ENCODE results near the gene TOP1.

TOP1 gene

DNA sequence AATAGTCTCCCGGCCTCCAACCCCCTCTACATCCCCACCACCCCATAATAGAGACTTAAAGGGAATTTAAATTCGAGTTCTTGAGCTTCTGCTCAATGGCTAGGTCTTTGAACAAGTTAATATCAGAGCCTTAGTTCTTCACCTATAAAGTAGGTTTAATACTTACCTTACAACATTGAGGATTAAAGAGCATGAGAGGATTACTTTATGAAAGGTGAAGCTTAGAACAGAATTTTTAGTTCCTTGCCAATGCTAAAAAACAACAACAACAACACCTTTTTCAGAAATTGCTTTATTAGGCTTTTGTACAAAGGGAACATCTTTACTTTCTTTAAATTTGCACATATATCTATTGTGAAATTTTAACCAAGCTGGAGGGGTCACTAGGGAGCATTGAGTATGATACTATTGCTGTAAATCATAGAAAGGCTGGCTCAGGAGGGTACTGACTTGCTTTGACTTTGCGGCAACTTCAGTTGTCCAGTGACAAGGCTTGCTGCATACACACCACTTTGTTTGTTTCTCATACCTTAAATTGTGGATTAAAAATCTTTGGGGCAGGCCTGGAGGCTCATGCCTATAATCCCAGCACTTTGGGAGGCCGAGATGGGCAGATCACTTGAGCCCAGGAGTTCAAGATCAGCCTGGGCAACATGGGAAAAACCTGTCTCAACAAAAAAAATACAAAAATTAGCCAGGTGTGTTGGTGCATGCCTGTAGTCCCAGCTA, 9.7 kb downstream of the TOP1 start:
- DNase-seq = no peak

DNA sequence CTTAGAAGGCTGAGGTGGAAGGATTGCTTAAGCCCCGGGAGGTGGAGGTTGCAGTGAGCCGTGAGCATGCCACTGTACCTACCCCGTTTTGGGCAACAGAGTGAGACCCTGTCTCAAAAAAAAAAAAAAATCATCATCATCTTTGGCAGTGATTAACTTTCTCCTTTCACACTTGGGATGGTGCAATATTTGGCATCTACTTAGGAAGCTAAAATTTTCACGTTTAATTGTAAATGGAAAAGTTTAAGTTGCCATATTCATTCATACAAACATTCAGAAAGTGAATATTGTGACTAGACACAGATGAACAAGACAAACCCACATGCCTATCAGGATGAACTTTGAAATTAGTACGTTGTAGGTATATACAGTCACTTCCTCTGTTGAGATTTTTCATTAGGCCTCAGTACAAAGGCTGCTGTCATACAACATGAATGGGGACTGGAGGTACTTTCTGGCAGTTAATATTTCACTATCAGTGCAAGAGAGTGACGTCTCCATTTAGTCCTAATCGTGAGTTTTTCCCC, 10.3 kb downstream of the TOP1 start:
- DNase-seq = no peak

DNA sequence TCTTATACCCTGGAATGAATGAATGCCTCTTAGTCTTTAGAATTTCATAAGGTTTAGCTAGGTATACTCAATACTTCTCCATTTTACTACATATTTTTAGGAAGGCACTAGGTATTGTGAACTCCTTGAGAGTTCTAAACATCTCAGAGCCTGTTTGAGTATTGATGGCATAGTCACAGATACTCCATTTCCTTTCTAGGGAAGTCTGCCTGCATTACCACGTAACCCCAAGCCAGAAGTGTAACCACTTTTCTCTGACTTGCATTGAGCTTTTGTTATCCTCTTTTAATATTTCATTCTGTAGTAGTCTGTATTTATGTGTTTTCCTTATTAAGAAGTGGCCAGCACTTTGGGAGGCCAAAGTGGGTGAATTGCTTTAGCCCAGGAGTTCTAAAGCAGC, 12.2 kb downstream of the TOP1 start:
- DNase-seq = no peak

GRCh38 chr20:41041693-41042092, 13.1 kb downstream of the TOP1 start:
- no peak for DNase-seq

DNA sequence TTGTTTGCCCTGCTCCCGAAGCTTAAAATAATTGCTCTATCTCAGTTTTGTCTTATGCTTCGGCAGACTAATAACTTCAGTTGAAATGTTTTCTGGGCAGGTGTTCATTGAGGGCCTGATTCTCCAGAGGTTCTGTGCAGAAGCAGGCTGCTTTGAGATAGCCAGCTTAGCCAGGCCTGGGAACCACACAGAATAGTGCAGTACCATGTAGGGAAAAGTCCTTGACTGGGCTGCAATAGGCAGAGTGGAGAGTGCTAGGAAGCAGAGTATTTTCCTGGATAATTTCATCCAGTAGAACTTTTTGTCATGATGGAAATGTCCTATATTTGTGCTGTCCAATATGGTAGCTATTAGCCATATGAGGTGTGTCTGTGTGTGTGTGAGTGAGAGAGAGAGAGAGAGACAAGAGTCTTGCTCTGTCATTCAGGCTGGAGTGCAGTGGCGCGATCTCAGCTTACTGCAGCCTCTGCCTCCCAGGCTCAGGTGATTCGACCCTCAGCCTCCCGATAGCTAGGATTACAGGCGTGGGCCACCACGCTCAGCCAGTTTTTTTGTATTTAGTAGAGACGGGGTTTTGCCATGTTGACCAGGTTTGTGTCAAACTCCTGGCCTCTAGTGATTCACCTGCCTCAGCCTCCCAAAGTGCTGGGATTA, 15.9 kb downstream of the TOP1 start:
- no peak for DNase-seq

DNA sequence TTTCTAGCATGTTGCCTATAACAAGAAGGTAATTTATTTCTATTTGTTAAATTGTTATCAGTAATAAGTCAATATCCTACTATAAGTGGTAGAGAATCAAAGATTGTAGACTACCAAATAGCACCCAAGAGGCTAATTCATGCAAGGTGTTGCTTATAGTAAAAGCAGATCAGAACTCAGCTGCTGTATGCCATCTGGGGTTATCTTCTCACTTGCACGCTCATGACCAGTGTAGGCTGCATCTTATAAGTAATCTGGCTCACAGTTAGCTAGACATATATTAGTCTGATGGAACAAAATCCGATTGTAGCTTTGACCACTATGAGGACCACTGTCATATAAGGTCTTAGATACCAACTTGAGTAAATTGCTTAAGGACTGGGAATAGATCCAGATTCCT, 17.0 kb downstream of the TOP1 start:
- no peak for DNase-seq

- no peak for DNase-seq
Measured at GRCh38 chr20:41046716-41047115, 18.1 kb downstream of the TOP1 start.

DNA sequence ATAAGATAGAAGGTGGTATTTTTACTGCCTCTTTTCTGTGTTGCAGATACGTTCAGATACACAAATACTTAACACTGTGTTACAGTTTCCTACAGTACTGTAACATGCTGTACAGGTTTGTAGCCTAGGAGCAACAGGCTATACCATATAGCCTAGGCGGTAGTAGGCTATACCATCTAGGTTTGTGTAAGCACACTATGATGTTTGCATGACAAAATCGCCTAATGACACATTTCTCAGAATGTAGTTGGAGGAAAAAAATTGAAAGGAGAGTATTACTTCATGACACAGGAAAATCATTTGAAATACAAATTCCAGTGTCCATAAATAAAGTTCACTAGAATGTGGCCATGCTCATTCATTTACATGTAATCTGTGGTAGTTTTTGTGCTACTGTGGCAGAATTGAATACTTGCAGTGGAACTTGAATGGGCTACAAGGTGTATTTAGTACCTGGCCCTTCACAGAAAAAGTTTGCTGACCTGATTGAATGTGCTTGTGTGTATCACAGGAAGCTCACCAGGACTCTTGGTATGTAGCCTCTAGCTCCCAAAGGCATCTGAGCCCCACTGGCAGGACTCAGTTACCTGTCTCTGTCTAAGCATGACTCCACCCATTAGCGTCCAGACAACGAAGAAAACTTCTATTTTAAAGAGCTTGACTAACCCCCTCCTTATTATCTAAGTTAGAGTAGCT, 18.8 kb downstream of the TOP1 start:
- no peak for DNase-seq

- DNase-seq = no peak
Measured at GRCh38 chr20:41047975-41048305, 19.3 kb downstream of the TOP1 start.

DNA sequence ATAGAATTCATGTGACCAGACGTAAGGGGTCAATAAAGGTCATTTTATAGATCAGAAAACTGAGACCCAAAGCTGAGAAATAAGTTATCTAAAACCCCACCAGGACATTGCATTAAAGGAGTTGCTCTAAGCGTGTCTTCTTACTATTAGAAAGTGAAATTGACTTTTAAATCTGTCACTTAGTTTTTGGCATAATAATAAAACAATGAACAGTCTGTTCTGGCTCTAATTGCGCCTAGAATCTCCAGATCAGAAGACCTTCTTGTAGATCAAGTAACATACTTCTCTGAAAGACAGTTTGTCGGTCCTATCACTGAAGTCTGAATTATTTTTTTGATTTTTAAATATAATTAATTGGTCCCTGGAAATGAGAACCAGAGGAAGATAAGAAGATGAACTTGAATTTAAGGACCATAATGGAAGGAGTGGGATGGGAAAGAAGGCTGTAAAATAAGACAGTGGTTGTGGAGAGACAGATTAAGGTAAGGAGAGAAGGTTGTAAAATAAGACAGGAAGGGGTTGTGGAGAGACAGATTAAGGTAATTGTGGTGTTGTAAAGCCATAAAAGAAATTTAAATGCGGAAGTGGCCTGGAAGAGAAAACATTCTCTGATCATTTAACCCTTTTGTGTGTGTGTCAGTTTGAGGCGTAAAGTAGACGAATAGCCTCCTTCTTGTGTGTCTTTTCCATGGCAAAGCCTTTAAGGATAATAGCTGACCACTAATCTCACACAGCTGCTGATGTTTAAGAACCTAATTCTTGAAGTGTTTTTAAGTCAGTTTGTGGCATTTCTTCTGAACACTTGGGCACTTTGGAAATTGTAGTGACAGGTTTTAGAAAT, 20.1 kb downstream of the TOP1 start:
- DNase-seq = no peak

GRCh38 chr20:41049451-41049850, 20.8 kb downstream of the TOP1 start:
- no peak for DNase-seq

DNA sequence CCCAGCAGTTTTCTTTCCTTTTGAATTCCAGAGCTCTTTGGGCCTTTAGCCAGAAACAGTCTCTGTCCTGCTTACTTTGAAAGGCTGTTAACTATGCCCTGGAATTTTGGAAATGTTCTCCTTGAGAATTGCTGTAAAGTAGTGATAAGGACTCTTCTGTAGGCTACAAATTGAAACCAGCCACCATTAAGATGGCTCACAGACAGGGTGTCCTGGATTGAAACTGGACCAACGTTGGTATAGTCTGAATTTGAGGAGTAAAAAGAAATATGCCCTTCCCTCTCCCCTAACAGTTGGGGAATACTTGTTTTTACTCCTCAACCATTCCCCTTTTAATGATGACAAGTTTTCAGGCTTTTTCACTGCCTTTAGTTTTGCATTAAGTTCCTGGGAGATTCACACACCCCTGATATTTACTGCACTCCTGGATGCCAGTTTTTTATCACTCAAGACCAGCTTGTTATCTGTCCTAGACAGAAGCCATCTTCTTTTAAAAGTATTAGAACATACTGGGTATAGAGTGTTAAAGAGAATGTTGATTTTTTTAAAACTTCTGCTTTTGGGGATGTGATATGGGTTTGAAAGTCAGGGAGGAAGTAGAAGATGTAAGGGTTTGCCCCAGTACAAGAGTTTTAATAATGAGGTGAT, 21.9 kb downstream of the TOP1 start:
- DNase-seq = no peak

GRCh38 chr20:41051009-41051825, 22.6 kb downstream of the TOP1 start:
- DNase-seq = no peak

- DNase-seq = no peak
Measured at GRCh38 chr20:41052742-41053419, 24.3 kb downstream of the TOP1 start.

DNA sequence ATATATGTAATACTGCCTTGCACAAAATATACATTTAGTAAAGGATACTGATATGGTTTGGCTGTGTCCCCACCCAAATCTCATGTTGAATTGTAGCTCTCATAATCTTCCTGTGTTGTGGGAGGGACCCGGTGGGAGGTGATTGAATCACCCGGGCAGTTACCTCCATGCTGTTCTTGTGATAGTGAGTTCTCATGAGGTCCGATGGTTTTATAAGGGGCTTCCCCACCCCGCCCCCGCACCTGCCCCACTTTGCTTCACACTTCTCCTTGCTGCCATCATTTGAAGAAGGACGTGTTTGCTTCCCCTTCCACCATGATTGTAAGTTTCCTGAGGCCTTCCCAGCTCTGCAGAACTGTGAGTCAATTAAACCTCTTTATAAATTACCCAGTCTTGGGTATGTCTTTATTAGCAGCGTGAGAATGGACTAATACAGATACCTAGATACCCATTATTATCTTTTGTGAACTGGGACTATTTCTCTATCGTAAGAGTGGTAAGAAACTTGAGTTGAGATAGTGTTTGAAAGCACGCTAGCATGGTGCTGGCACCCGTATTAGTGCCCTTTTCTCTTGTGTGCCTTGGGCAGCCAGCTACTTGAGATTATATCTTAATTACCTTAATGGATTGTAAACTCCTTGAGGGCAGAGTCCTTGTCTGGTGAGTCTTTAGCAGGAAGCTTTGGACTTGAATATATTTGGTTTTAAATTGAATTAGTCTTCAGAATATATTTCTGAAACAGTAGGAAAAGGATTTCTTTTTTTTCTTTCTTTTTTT, 25.6 kb downstream of the TOP1 start:
- no peak for DNase-seq

- DNase-seq = no peak
Measured at GRCh38 chr20:41054847-41055230, 26.2 kb downstream of the TOP1 start.

GRCh38 chr20:41055679-41056078, 27.1 kb downstream of the TOP1 start:
- no peak for DNase-seq

- DNase-seq = no peak
Measured at GRCh38 chr20:41057999-41058673, 29.5 kb downstream of the TOP1 start.
